Liver (tissue), 3 donors: Measurements from ENCODE around the gene KMT5B.

Experiments
- ATF3 ChIP-seq: IDR thresholded peaks from 2 replicates; pipeline ENCODE4 v1.6.1; 2016; ENCODE audit warnings: antibody characterized with exemption
- CTCF ChIP-seq: fragments of 150-350 bp; IDR thresholded peaks from 2 replicates; pipeline ENCODE4 v1.5.1; 2017; ENCODE audit warnings: improper control_type of control experiment, low read depth, low read length; ENCODE audit not compliant: missing input control
- EGR1 ChIP-seq, 2 donors: IDR thresholded peaks; 2 replicates each; pipeline ENCODE4 v1.6.1; 2016 to 2018; ENCODE audit warnings: antibody characterized with exemption in 2 of 2, low read depth in 2 of 2
- FOXA1 ChIP-seq: IDR thresholded peaks from 2 replicates; pipeline ENCODE4 v1.6.1; 2016; ENCODE audit warnings: antibody characterized with exemption
- GABPA ChIP-seq, 2 donors: IDR thresholded peaks in 1 of 2; conservative IDR thresholded peaks in 1 of 2; 2 replicates each; pipeline ENCODE4 v1.6.1; 2016; ENCODE audit warnings: antibody characterized with exemption in 2 of 2, mild to moderate bottlenecking in 1 of 2, moderate library complexity in 1 of 2
- RXRA ChIP-seq, 2 donors: IDR thresholded peaks; 2 replicates each; pipeline ENCODE4 v1.6.1; 2017 to 2018; ENCODE audit warnings: antibody characterized with exemption in 2 of 2, mild to moderate bottlenecking in 1 of 2
- SP1 ChIP-seq: IDR thresholded peaks from 2 replicates; pipeline ENCODE4 v1.6.1; 2018; ENCODE audit warnings: antibody characterized with exemption, mild to moderate bottlenecking
- TAF1 ChIP-seq: conservative IDR thresholded peaks from 2 replicates; pipeline ENCODE4 v1.6.1; 2016; ENCODE audit warnings: antibody characterized with exemption, mild to moderate bottlenecking
- YY1 ChIP-seq: IDR thresholded peaks from 2 replicates; pipeline ENCODE4 v1.6.1; 2016; ENCODE audit warnings: antibody characterized with exemption, mild to moderate bottlenecking
- ZBTB33 ChIP-seq: IDR thresholded peaks from 2 replicates; pipeline ENCODE4 v1.6.1; 2016; ENCODE audit warnings: antibody characterized with exemption
- TF ChIP-seq, protein P1 (sequence below): IDR thresholded peaks from 2 replicates; pipeline ENCODE4 v1.6.1; 2016; ENCODE audit warnings: antibody characterized with exemption
- donor health status: healthy.
- donor health status: healthy.

DNA sequence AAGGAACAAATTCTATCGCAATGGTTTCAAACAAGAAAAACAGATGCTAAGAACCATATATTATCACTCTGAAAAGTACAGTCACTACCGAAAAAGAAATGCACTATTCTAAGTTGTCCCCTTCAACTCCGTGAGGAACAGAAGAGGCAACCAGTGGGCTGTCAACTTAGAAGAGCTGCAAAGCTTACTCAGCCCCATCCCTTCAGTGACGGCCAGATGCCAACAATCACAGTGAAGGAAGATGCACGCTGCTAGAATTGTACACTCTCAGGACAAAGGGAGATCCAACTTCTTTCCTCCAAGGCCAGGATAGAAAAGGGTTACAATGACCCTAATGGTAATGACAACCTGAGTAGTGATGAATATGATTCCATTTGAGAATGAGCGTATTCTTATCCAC lies 53.4 kb downstream of the KMT5B start:
- no peak for TF ChIP-seq CTCF
- no peak for TF ChIP-seq ATF3
- no peak for TF ChIP-seq ZBTB33
- no peak for TF ChIP-seq GABPA (IDR thresholded peaks at IDR 0.05 in 1 of 2, conservative IDR thresholded peaks at IDR 0.05 in 1 of 2)
- no peak for TF ChIP-seq FOXA1
- no peak for TF ChIP-seq SP1
- no peak for TF ChIP-seq TAF1
- no peak for TF ChIP-seq RXRA (IDR thresholded peaks at IDR 0.05)
- TF ChIP-seq YY1, result no peak
- TF ChIP-seq EGR1 (IDR thresholded peaks at IDR 0.05; ENCODE audit: low read depth in 2 of 2), result no peak
- TF ChIP-seq, protein P1, sequence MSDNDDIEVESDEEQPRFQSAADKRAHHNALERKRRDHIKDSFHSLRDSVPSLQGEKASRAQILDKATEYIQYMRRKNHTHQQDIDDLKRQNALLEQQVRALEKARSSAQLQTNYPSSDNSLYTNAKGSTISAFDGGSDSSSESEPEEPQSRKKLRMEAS, result no peak
